H1 (cell line): Measurements from ENCODE around the gene POLR3G. TPM values are rescaled to one million over a fixed set of nuclear protein-coding genes. Genes with fewer than 3 reads are reported as not detected.

Source experiments
- polyA plus RNA-seq, 7 experiments: library from polyadenylated mRNA; depleted of rRNA in 3 of 7; stranded (reverse) in 5 of 7; unstranded in 2 of 7; fragments of >200 nt in 5 of 7; fragments of 200-250 nt in 2 of 7; gene quantifications; 1 replicate in 5 of 7; 2 replicates in 1 of 7; 4 replicates in 1 of 7; pipeline versions ENCODE4 v1.2.1 to v1.2.3, GENCODE V29; 2011 to 2013; ENCODE audit warnings: missing spikeins in 2 of 7, mixed read lengths in 2 of 7
- total RNA-seq: library from RNA; stranded (reverse); fragmentation: NEBNext Ultra II Directional; extraction: Animal tissue kit (Norgen Biotek cat#: 25700); gene quantifications from 2 replicates; pipeline ENCODE4 v1.2.1, GENCODE V29; 2021
- TF ChIP-seq, protein P1 (sequence below): fragments of 300-600 bp; sonication (generic); IDR thresholded peaks from 2 replicates; pipeline ENCODE4 v1.7.1; 2012; ENCODE audit warnings: low read length, moderate library complexity, mild to moderate bottlenecking, inconsistent platforms; ENCODE audit not compliant: insufficient replicate concordance

Gene POLR3G
- total and polyA plus RNA-seq, 2 of the 8 experiments (the other 6 are each of a cell fraction or from before 2014, with no cell fraction given) = 119 to 179 TPM

DNA sequence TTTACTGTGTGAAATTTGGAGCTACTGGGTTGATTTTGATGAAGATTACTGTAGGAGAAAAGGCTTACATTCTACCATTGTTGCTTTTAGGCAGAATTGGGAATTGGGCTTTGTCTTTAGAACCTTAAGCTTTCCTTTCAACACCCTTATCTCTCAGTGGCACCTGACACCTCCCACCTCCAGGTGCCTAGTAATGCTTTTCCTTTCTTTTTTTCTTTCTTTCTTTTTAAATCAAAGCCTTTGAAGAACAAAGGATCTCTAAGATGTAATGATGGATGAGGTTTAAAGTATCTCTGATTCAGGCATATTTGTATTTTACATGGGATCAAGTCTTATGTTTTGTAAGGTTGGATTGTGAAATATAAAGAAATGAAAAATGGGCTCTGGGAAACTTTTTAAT is 81.0 kb downstream of the POLR3G start (continued):
- TF ChIP-seq, protein P1, sequence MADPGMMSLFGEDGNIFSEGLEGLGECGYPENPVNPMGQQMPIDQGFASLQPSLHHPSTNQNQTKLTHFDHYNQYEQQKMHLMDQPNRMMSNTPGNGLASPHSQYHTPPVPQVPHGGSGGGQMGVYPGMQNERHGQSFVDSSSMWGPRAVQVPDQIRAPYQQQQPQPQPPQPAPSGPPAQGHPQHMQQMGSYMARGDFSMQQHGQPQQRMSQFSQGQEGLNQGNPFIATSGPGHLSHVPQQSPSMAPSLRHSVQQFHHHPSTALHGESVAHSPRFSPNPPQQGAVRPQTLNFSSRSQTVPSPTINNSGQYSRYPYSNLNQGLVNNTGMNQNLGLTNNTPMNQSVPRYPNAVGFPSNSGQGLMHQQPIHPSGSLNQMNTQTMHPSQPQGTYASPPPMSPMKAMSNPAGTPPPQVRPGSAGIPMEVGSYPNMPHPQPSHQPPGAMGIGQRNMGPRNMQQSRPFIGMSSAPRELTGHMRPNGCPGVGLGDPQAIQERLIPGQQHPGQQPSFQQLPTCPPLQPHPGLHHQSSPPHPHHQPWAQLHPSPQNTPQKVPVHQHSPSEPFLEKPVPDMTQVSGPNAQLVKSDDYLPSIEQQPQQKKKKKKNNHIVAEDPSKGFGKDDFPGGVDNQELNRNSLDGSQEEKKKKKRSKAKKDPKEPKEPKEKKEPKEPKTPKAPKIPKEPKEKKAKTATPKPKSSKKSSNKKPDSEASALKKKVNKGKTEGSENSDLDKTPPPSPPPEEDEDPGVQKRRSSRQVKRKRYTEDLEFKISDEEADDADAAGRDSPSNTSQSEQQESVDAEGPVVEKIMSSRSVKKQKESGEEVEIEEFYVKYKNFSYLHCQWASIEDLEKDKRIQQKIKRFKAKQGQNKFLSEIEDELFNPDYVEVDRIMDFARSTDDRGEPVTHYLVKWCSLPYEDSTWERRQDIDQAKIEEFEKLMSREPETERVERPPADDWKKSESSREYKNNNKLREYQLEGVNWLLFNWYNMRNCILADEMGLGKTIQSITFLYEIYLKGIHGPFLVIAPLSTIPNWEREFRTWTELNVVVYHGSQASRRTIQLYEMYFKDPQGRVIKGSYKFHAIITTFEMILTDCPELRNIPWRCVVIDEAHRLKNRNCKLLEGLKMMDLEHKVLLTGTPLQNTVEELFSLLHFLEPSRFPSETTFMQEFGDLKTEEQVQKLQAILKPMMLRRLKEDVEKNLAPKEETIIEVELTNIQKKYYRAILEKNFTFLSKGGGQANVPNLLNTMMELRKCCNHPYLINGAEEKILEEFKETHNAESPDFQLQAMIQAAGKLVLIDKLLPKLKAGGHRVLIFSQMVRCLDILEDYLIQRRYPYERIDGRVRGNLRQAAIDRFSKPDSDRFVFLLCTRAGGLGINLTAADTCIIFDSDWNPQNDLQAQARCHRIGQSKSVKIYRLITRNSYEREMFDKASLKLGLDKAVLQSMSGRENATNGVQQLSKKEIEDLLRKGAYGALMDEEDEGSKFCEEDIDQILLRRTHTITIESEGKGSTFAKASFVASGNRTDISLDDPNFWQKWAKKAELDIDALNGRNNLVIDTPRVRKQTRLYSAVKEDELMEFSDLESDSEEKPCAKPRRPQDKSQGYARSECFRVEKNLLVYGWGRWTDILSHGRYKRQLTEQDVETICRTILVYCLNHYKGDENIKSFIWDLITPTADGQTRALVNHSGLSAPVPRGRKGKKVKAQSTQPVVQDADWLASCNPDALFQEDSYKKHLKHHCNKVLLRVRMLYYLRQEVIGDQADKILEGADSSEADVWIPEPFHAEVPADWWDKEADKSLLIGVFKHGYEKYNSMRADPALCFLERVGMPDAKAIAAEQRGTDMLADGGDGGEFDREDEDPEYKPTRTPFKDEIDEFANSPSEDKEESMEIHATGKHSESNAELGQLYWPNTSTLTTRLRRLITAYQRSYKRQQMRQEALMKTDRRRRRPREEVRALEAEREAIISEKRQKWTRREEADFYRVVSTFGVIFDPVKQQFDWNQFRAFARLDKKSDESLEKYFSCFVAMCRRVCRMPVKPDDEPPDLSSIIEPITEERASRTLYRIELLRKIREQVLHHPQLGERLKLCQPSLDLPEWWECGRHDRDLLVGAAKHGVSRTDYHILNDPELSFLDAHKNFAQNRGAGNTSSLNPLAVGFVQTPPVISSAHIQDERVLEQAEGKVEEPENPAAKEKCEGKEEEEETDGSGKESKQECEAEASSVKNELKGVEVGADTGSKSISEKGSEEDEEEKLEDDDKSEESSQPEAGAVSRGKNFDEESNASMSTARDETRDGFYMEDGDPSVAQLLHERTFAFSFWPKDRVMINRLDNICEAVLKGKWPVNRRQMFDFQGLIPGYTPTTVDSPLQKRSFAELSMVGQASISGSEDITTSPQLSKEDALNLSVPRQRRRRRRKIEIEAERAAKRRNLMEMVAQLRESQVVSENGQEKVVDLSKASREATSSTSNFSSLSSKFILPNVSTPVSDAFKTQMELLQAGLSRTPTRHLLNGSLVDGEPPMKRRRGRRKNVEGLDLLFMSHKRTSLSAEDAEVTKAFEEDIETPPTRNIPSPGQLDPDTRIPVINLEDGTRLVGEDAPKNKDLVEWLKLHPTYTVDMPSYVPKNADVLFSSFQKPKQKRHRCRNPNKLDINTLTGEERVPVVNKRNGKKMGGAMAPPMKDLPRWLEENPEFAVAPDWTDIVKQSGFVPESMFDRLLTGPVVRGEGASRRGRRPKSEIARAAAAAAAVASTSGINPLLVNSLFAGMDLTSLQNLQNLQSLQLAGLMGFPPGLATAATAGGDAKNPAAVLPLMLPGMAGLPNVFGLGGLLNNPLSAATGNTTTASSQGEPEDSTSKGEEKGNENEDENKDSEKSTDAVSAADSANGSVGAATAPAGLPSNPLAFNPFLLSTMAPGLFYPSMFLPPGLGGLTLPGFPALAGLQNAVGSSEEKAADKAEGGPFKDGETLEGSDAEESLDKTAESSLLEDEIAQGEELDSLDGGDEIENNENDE = peak; percentile 59
